IMR-90 (cell line): ENCODE results near the gene F2RL3.
"Not testable (repeated sequence)": the region's sequence is repeated elsewhere in the genome, so short reads cannot be mapped to it uniquely, and the experiment has no call there.

Experiments
- BHLHE40 ChIP-seq: fragments of 150-350 bp; IDR thresholded peaks from 2 replicates; pipeline ENCODE4 v1.6.1; 2016; ENCODE audit warnings: mild to moderate bottlenecking, low read depth, low read length
- CEBPB ChIP-seq: IDR thresholded peaks from 2 replicates; pipeline ENCODE4 v1.6.1; 2012; ENCODE audit warnings: low read depth, low read length, improper control_type of control experiment
- CHD1 ChIP-seq: IDR thresholded peaks from 2 replicates; pipeline ENCODE4 v1.6.1; 2012; ENCODE audit warnings: low read depth, low read length, improper control_type of control experiment
- FOS ChIP-seq: fragments of 150-350 bp; IDR thresholded peaks from 2 replicates; pipeline ENCODE4 v1.6.1; 2016; ENCODE audit warnings: low read depth, low read length
- MXI1 ChIP-seq: IDR thresholded peaks from 2 replicates; pipeline ENCODE4 v1.6.1; 2012; ENCODE audit warnings: low read depth, mild to moderate bottlenecking, low read length, moderate library complexity, borderline replicate concordance
- POLR2A ChIP-seq: IDR thresholded peaks from 2 replicates; pipeline ENCODE4 v1.6.1; 2012; ENCODE audit warnings: mild to moderate bottlenecking, low read depth, low read length
- RAD21 ChIP-seq: IDR thresholded peaks from 2 replicates; pipeline ENCODE4 v1.6.1; 2012; ENCODE audit warnings: low read length, improper control_type of control experiment
- RFX5 ChIP-seq: IDR thresholded peaks from 2 replicates; pipeline ENCODE4 v1.8.0; 2012; ENCODE audit warnings: low read depth, mild to moderate bottlenecking, low read length, moderate library complexity
- SMC3 ChIP-seq: fragments of 150-350 bp; IDR thresholded peaks from 2 replicates; pipeline ENCODE4 v1.6.1; 2016; ENCODE audit warnings: low read depth, mild to moderate bottlenecking, antibody characterized with exemption, low read length, moderate library complexity
- TF ChIP-seq, protein P1 (sequence below): conservative IDR thresholded peaks from 2 replicates; pipeline ENCODE4 v1.5.1; 2012; ENCODE audit warnings: mild to moderate bottlenecking, low read depth, low read length, improper control_type of control experiment

DNA sequence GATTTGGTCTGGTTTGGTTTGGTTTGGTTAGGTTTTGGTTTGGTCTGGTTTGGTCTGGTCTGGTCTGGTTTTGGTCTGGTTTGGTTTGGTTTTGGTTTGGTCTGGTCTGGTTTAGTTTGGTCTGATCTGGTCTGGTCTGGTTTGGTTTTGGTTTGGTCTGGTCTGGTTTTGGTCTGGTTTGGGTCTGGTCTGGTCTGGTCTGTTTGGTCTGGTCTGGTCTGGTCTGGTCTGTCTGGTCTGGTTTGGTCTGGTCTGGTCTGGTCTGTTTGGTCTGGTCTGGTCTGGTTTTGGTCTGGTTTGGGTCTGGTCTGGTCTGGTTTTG is 13.9 kb upstream of the F2RL3 start:
- TF ChIP-seq, protein P1, sequence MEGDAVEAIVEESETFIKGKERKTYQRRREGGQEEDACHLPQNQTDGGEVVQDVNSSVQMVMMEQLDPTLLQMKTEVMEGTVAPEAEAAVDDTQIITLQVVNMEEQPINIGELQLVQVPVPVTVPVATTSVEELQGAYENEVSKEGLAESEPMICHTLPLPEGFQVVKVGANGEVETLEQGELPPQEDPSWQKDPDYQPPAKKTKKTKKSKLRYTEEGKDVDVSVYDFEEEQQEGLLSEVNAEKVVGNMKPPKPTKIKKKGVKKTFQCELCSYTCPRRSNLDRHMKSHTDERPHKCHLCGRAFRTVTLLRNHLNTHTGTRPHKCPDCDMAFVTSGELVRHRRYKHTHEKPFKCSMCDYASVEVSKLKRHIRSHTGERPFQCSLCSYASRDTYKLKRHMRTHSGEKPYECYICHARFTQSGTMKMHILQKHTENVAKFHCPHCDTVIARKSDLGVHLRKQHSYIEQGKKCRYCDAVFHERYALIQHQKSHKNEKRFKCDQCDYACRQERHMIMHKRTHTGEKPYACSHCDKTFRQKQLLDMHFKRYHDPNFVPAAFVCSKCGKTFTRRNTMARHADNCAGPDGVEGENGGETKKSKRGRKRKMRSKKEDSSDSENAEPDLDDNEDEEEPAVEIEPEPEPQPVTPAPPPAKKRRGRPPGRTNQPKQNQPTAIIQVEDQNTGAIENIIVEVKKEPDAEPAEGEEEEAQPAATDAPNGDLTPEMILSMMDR, result not testable (repeated sequence)
- TF ChIP-seq RAD21, SMC3, MXI1, RFX5, POLR2A, FOS, CHD1, CEBPB, BHLHE40: not testable (repeated sequence)
